Caki2 (cell line): ENCODE measurements around the gene KCNA10. TPM values are rescaled to one million over a fixed set of nuclear protein-coding genes. Genes with fewer than 3 reads are reported as not detected.
"Not testable (repeated sequence)": the region's sequence is repeated elsewhere in the genome, so short reads cannot be mapped to it uniquely, and the experiment has no call there.

Source experiments
- DNase-seq: peaks from one replicate; pipeline ENCODE4 v3.0.0-alpha.2; 2015; ENCODE audit warnings: low read depth
- in situ Hi-C: cut with HindIII; loops from 2 replicates; pipeline ENCODE4 v1.10.0; 2016; ENCODE audit warnings: low sequenced_read_pairs, low pct_unique_long_range_greater_than_20kb, mixed read lengths
- total RNA-seq: library from RNA; depleted of rRNA; stranded (reverse); fragments of >200 nt; shearing (Covaris generic); gene quantifications from 2 replicates; pipeline ENCODE4 v1.2.3, GENCODE V29; 2014; ENCODE audit warnings: low replicate concordance

The KCNA10 gene
- total RNA-seq, 1 experiment from 2014 or later, result not detected

- DNase-seq, result no peak
- in situ Hi-C loops, result no loop called here
These were observed 22.1 kb upstream of the KCNA10 start for GRCh38 chr1:110540891-110541685.

GRCh38 chr1:110538921-110539320, 19.9 kb upstream of the KCNA10 start:
- in situ Hi-C loops, result no loop called here
- no peak for DNase-seq

- DNase-seq, result no peak
- in situ Hi-C loops, result no loop called here
These were observed 19.1 kb upstream of the KCNA10 start for GRCh38 chr1:110538075-110538474.

- in situ Hi-C loops, result no loop called here
- no peak for DNase-seq
These were observed 17.0 kb upstream of the KCNA10 start for GRCh38 chr1:110535985-110536384.

GRCh38 chr1:110533230-110533629, 14.3 kb upstream of the KCNA10 start:
- DNase-seq, result no peak
- in situ Hi-C loops, result no loop called here

GRCh38 chr1:110529011-110529410, 10.0 kb upstream of the KCNA10 start:
- DNase-seq, result no peak
- in situ Hi-C loops, result no loop called here

GRCh38 chr1:110526201-110526780, 7.3 kb upstream of the KCNA10 start:
- DNase-seq, result no peak
- in situ Hi-C loops, result no loop called here

- no peak for DNase-seq
- in situ Hi-C loops, result no loop called here
These were observed 6.2 kb upstream of the KCNA10 start for GRCh38 chr1:110525249-110525595.

- peak; percentile 12 for DNase-seq
- in situ Hi-C loops, result no loop called here
These were observed 5.6 kb upstream of the KCNA10 start for GRCh38 chr1:110524311-110525248.

GRCh38 chr1:110523011-110523410, 4.0 kb upstream of the KCNA10 start:
- in situ Hi-C loops, result no loop called here
- DNase-seq, result no peak

- in situ Hi-C loops, result no loop called here
These were observed 3.6 kb upstream of the KCNA10 start for GRCh38 chr1:110522560-110522959.

GRCh38 chr1:110520827-110521226, 1.9 kb upstream of the KCNA10 start:
- DNase-seq, result no peak
- in situ Hi-C loops, result no loop called here

More at GRCh38 chr1:110522560-110522959, 3.6 kb upstream of the KCNA10 start:
- DNase-seq, result no peak

- in situ Hi-C loops, result no loop called here
- no peak for DNase-seq
These were observed 3.1 kb downstream of the KCNA10 start for GRCh38 chr1:110515891-110516290.

- no peak for DNase-seq
- in situ Hi-C loops, result no loop called here
These were observed 3.9 kb downstream of the KCNA10 start for GRCh38 chr1:110515041-110515440.

- DNase-seq, result peak; percentile 1
- in situ Hi-C loops, result no loop called here
These were observed 5.5 kb downstream of the KCNA10 start for GRCh38 chr1:110513511-110513910.

GRCh38 chr1:110511436-110511835, 7.5 kb downstream of the KCNA10 start:
- in situ Hi-C loops, result no loop called here
- DNase-seq, result no peak

GRCh38 chr1:110510921-110511320, 8.1 kb downstream of the KCNA10 start:
- in situ Hi-C loops, DNase-seq: not testable (repeated sequence)

- no peak for DNase-seq
- in situ Hi-C loops, result no loop called here
These were observed 9.3 kb downstream of the KCNA10 start for GRCh38 chr1:110509655-110510054.
